ENCODE measurements around the gene CA10. TPM values are rescaled to one million over a fixed set of nuclear protein-coding genes. Genes with fewer than 3 reads are reported as not detected.

Gene CA10
- total and polyA plus RNA-seq, 2 of the 4 experiments (the other 2 are of a cell fraction) = not detected

GRCh38 chr17:51796026-51796425 is 362.5 kb downstream of the CA10 start:
- in situ Hi-C loops (cut with MboI; ENCODE audit: low sequenced_read_pairs) (no loop called here), intact Hi-C loops (cut with micrococcal nuclease) (no loop called here), dilution Hi-C loops (cut with HindIII; ENCODE audit: low sequenced_read_pairs, unreplicated experiment) (no loop called here)
- Histone ChIP-seq H4K8ac (ENCODE audit: low read depth in 2 of 2, low read length in 2 of 2) (no peak overlapping the region), H2AK9ac (replicated peaks; ENCODE audit: low read depth, low read length, poor library complexity) (no peak overlapping the region), H3K27me3 (ENCODE audit: control insufficient read depth, insufficient read depth, low read length) (no peaks in the 10 kb centered on the region), H3K18ac (ENCODE audit: low read depth, low read length) (no peak overlapping the region), H3K79me1 (ENCODE audit: low read depth in 1 of 2, low read length in 2 of 2) (no peaks in the 10 kb centered on the region), H3K4me3 (ENCODE audit: insufficient read depth, low read depth, low read length) (no peak overlapping the region), H4K91ac (ENCODE audit: insufficient read depth, low read depth, low read length) (no peak overlapping the region), H2BK5ac (ENCODE audit: low read depth, low read length, poor library complexity, severe bottlenecking) (no peak overlapping the region), H4K20me1 (ENCODE audit: insufficient read depth, low read length) (no peaks in the 10 kb centered on the region), H3K9me3 (ENCODE audit: control insufficient read depth, insufficient read depth, low read length) (peaks cover 15% of the 10 kb centered on the region), H2BK15ac (ENCODE audit: low read depth, low read length) (no peak overlapping the region), H4K5ac (ENCODE audit: low read depth, low read length) (no peak overlapping the region), H3K56ac (ENCODE audit: extremely low read depth, insufficient read depth, low read length) (no peak overlapping the region), H2BK20ac (ENCODE audit: low read depth, low read length) (no peak overlapping the region), H3K9ac (ENCODE audit: low read depth, low read length) (no peak overlapping the region), H3K9me1 (ENCODE audit: insufficient read depth, low read length) (no peaks in the 10 kb centered on the region), H3K4me1 (ENCODE audit: control insufficient read depth, insufficient read depth, low read length) (no peaks in the 10 kb centered on the region), H2AFZ (replicated peaks; ENCODE audit: low read length, poor library complexity) (no peak overlapping the region), H3K27ac (ENCODE audit: insufficient read depth, low read length) (no peak overlapping the region), H2BK120ac (ENCODE audit: low read depth, low read length) (no peak overlapping the region), H3K36me3 (ENCODE audit: control insufficient read depth, insufficient read depth, low read length) (no peaks in the 10 kb centered on the region), H3K4me2 (ENCODE audit: low read depth, low read length) (no peak overlapping the region), H2AK5ac (ENCODE audit: low read depth, low read length) (no peak overlapping the region), H3K4ac (ENCODE audit: low read depth, low read length) (no peak overlapping the region), H3K23ac (ENCODE audit: low read depth, low read length) (no peak overlapping the region), H3K14ac (replicated peaks; ENCODE audit: low read depth, low read length) (no peak overlapping the region)
- POLR2A ChIA-PET (ENCODE audit: unreplicated experiment) = no interaction called here
- WGBS, 2 experiments (ENCODE audit: extremely low coverage in 2 of 2, insufficient read length in 1 of 2) = no CpG with 5 or more reads among the region's 5 CpGs
- TF ChIP-seq MXI1 (IDR thresholded peaks at IDR 0.05; ENCODE audit: borderline replicate concordance, low read depth, low read length) = no peak
- TF ChIP-seq SMC3 (IDR thresholded peaks at IDR 0.05; ENCODE audit: low read depth, low read length) = no peak
- TF ChIP-seq CTCF (conservative IDR thresholded peaks at IDR 0.05; ENCODE audit: low read depth, low read length) = no peak
- no peak for TF ChIP-seq MAFK (IDR thresholded peaks at IDR 0.05; ENCODE audit: low read depth, low read length)
- TF ChIP-seq CEBPB (IDR thresholded peaks at IDR 0.05; ENCODE audit: low read depth, low read length) = no peak
- no peak for TF ChIP-seq POLR2A (IDR thresholded peaks at IDR 0.05; ENCODE audit: low read depth, low read length)
- ATAC-seq (ENCODE audit: low read depth) = no peak
- BruUV-seq (replicated peaks) = no TSS peak
- CTCF ChIA-PET = no interaction called here
- DNase-seq = no peak
